Memory B cell (primary cell): ENCODE data around the gene PAX5.
A peak's percentile ranks its signal among the peaks of the same experiment; 100 is the strongest.

Experiments used
- ATAC-seq: fragments of 150-1000 bp; cut with Tn5 transposase; 2 replicates; pipeline ENCODE4 v1.10.0; 2021; ENCODE audit warnings: low read depth, mild to moderate bottlenecking, moderate library complexity
- DNase-seq, 2 donors: peaks; one replicate each; pipeline ENCODE4 v3.0.0; 2022; ENCODE audit warnings: low spot score in 2 of 2
- H3K27ac Mint-ChIP-seq: one replicate; pipeline ENCODE4 v1.8.0; 2022; ENCODE audit warnings: mild to moderate bottlenecking, moderate library complexity, mixed read lengths
- H3K27me3 Mint-ChIP-seq: one replicate; pipeline ENCODE4 v1.8.0; 2022; ENCODE audit warnings: mixed read lengths
- H3K36me3 Mint-ChIP-seq: one replicate; pipeline ENCODE4 v1.8.0; 2022; ENCODE audit warnings: mild to moderate bottlenecking, mixed read lengths
- H3K4me1 Mint-ChIP-seq: one replicate; pipeline ENCODE4 v1.8.0; 2022; ENCODE audit warnings: mixed read lengths
- H3K4me3 Mint-ChIP-seq: one replicate; pipeline ENCODE4 v1.8.0; 2022; ENCODE audit warnings: mild to moderate bottlenecking, moderate library complexity, mixed read lengths
- H3K9me3 Mint-ChIP-seq: one replicate; pipeline ENCODE4 v1.8.0; 2022; ENCODE audit warnings: mixed read lengths

Gene PAX5

GRCh38 chr9:36939214-36939613 lies 94.9 kb downstream of the PAX5 start:
- H3K9me3 Mint-ChIP-seq, result no peaks in the 10 kb centered on the region
- no peaks in the 10 kb centered on the region for H3K27me3 Mint-ChIP-seq
- DNase-seq (no peak), ATAC-seq (no peak)
- H3K36me3 Mint-ChIP-seq, result peaks cover 38% of the 10 kb centered on the region
- peak overlapping the region; percentile 24 for H3K4me3 Mint-ChIP-seq
- peak overlapping the region; percentile 84 for H3K27ac Mint-ChIP-seq
- peaks cover 74% of the 10 kb centered on the region for H3K4me1 Mint-ChIP-seq

DNA sequence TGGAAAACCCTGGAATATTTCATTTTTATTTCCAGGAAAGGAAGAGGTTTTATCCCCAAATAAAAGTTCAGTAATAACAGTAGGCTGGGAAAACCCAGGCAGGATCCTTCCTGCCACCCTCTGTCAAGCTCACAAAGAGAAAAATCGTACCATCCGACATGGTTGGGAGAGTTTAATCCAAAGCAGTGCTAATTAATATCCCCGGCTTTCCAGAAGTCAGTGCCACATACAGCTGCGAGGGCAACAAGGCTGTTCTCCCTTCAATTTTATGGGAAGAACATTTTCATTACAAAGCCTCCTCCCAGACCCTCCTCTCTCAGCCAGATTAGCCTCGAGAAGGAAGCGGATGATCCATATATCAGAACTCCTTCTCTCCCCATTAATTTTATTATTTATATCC lies 95.5 kb downstream of the PAX5 start:
- H3K27me3 Mint-ChIP-seq, result no peaks in the 10 kb centered on the region
- no peak for DNase-seq
- no peak for ATAC-seq
- H3K27ac Mint-ChIP-seq, result peak overlapping the region; percentile 84
- H3K4me3 Mint-ChIP-seq, result peak overlapping the region; percentile 55
- H3K4me1 Mint-ChIP-seq, result peaks cover 77% of the 10 kb centered on the region
- H3K36me3 Mint-ChIP-seq, result peaks cover 41% of the 10 kb centered on the region
- no peaks in the 10 kb centered on the region for H3K9me3 Mint-ChIP-seq

GRCh38 chr9:36937951-36938350 lies 96.1 kb downstream of the PAX5 start:
- Mint-ChIP-seq H3K36me3 (peaks cover 41% of the 10 kb centered on the region), H3K4me1 (peaks cover 74% of the 10 kb centered on the region), H3K4me3 (peak overlapping the region; percentile 50), H3K9me3 (no peaks in the 10 kb centered on the region), H3K27ac (peak overlapping the region; percentile 84), H3K27me3 (no peaks in the 10 kb centered on the region)
- DNase-seq (no peak), ATAC-seq (peak; percentile 60)

DNA sequence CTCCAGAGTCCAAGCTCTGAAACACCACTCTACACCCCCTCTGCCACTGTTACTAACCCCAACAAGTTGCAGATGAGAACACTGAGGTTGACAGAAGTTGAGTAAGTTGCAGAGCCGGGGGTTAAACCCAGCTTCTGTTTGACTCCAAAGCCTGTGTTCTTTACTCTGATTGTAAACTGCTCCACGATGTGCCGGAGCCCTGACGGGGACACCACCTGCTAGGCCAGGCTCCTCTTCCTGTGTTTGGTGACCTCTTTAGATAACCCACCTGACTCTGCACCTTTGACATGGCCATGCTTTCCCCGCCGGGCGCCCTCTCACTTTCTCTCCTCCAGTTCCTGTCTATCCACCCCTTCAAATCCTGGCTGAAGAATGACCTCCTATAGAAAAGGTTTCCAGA lies 96.7 kb downstream of the PAX5 start:
- ATAC-seq (no peak), DNase-seq (no peak)
- H3K36me3 Mint-ChIP-seq, result peaks cover 45% of the 10 kb centered on the region
- H3K27ac Mint-ChIP-seq, result peak overlapping the region; percentile 84
- no peaks in the 10 kb centered on the region for H3K27me3 Mint-ChIP-seq
- H3K4me3 Mint-ChIP-seq, result peak overlapping the region; percentile 50
- peaks cover under 1% of the 10 kb centered on the region for H3K9me3 Mint-ChIP-seq
- H3K4me1 Mint-ChIP-seq, result peaks cover 73% of the 10 kb centered on the region

DNA sequence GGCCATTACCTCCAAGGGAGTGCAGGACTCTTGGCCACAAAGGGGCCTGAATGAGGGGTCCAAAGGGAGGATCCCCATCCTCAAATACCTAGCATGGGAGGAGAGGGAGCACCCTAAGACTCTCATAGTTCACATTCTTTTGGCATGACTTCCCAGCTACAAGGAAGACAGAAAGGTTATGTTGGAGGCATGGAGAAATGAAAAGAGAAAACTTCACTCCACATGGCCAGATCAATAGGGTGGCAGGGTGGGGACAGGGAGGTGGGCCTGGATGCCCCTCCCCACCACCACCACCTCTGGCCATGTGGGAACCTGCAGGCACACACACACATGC lies 97.6 kb downstream of the PAX5 start:
- H3K9me3 Mint-ChIP-seq, result peaks cover 3% of the 10 kb centered on the region
- ATAC-seq (no peak), DNase-seq (no peak)
- H3K36me3 Mint-ChIP-seq, result peaks cover 48% of the 10 kb centered on the region
- peak overlapping the region; percentile 11 for H3K4me3 Mint-ChIP-seq
- H3K27ac Mint-ChIP-seq, result no peak overlapping the region
- no peaks in the 10 kb centered on the region for H3K27me3 Mint-ChIP-seq
- H3K4me1 Mint-ChIP-seq, result peaks cover 74% of the 10 kb centered on the region

DNA sequence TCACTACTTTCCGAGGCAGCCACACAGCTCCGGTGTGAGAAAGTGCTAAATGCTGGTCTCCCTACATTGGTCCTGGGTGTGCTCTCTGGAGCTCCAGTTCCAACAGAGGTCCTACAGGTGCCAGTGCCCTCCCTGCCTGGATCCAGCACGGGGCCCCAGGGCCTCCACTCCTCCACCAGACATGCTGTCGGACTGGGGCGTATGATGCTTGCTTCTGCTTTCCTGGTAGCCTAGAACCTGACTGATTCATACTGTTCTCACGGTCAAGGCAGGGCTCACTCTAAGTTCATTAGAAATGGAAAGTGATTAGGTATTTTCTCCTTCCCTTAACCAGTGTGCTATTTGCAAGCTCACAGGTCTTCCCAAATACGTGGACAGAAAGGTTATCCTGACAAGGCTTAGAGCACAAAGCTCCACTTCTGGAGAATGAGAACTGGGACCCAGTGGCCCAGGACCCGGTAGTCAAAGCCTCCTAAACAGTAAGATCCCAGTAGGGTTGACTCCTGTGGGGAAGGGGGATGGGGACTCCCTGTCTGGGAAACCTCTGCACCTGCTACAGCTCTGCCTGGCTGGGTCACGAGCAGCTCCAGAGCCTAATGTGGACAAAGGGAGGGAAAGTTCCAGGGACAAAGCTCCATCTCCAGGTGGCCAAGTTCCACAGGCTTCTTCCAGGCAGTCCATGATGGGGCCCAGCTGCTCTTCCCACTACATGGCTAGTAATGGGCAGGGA lies 98.1 kb downstream of the PAX5 start:
- H3K4me1 Mint-ChIP-seq, result peaks cover 68% of the 10 kb centered on the region
- ATAC-seq (peak; percentile 67), DNase-seq (no peak)
- peaks cover 47% of the 10 kb centered on the region for H3K36me3 Mint-ChIP-seq
- peak overlapping the region; percentile 73 for H3K27ac Mint-ChIP-seq
- peak overlapping the region; percentile 49 for H3K4me3 Mint-ChIP-seq
- peaks cover 3% of the 10 kb centered on the region for H3K9me3 Mint-ChIP-seq
- H3K27me3 Mint-ChIP-seq, result no peaks in the 10 kb centered on the region

- peaks cover 3% of the 10 kb centered on the region for H3K9me3 Mint-ChIP-seq
- peaks cover 45% of the 10 kb centered on the region for H3K36me3 Mint-ChIP-seq
- H3K4me3 Mint-ChIP-seq, result no peak overlapping the region
- no peaks in the 10 kb centered on the region for H3K27me3 Mint-ChIP-seq
- peak overlapping the region; percentile 73 for H3K27ac Mint-ChIP-seq
- H3K4me1 Mint-ChIP-seq, result peaks cover 64% of the 10 kb centered on the region
- ATAC-seq (no peak), DNase-seq (no peak)
These were observed 98.7 kb downstream of the PAX5 start for GRCh38 chr9:36935332-36935731.

DNA sequence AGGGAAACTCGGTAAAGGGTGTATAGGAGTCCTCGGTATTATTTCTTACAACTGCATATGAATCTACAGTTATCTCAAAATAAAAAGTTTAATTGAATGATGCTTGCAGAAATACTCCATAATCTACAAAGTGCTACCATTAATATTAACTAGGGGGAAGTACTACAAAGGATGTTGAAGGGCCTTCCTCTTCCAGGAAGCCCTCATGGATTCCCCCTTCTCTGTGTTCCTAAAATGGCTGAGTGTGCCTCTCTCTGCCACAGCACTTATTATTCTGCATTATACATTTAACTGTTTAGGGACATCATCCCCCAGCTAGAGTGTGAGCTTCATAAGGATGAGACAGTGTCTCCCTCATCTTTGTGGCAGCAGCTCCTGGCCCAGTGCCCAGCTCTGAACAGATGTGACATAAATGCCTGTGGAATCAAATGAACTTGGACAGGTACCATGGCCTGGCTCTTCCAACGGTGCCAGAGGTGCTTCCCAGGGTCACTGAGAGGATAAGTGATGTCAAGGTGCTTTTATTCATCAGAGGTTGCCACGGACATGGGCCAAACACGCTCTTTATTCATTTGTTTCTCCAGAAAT lies 99.5 kb downstream of the PAX5 start:
- H3K27me3 Mint-ChIP-seq, result no peaks in the 10 kb centered on the region
- H3K36me3 Mint-ChIP-seq, result peaks cover 44% of the 10 kb centered on the region
- H3K4me3 Mint-ChIP-seq, result no peak overlapping the region
- no peak for DNase-seq
- H3K4me1 Mint-ChIP-seq, result peaks cover 62% of the 10 kb centered on the region
- H3K27ac Mint-ChIP-seq, result peak overlapping the region; percentile 79
- H3K9me3 Mint-ChIP-seq, result peaks cover 3% of the 10 kb centered on the region
- ATAC-seq, result no peak

- H3K36me3 Mint-ChIP-seq, result peaks cover 45% of the 10 kb centered on the region
- H3K9me3 Mint-ChIP-seq, result peaks cover 3% of the 10 kb centered on the region
- H3K4me3 Mint-ChIP-seq, result no peak overlapping the region
- ATAC-seq (no peak), DNase-seq (no peak)
- peaks cover 62% of the 10 kb centered on the region for H3K4me1 Mint-ChIP-seq
- H3K27me3 Mint-ChIP-seq, result no peaks in the 10 kb centered on the region
- peak overlapping the region; percentile 79 for H3K27ac Mint-ChIP-seq
These were observed 100.3 kb downstream of the PAX5 start for GRCh38 chr9:36933676-36934215.

- Mint-ChIP-seq H3K27me3 (no peaks in the 10 kb centered on the region), H3K4me3 (no peak overlapping the region), H3K36me3 (peaks cover 48% of the 10 kb centered on the region), H3K9me3 (peaks cover 3% of the 10 kb centered on the region), H3K4me1 (peaks cover 56% of the 10 kb centered on the region), H3K27ac (peak overlapping the region; percentile 78)
- ATAC-seq (no peak), DNase-seq (no peak)
These were observed 101.9 kb downstream of the PAX5 start for GRCh38 chr9:36932198-36932597.

DNA sequence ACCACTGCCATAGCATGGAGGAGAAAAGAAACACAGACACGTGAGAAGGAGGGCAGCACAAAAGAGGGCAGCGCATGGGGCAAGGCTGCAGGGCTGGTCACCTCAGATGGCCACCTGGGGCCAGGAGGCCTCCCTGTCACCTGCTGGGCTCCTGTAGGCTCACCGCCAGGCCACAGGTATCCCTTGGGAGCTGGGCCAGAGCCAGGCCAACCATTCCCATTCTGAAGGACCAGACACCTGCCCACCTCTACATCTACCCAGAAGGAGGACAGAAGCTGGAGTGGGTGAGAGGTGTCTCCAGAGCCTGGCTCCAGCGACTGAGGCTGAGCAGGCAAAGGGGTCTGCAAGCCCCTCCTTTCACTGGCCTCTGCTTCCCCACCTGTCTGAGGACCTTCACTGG lies 103.1 kb downstream of the PAX5 start:
- H3K27me3 Mint-ChIP-seq, result no peaks in the 10 kb centered on the region
- peak overlapping the region; percentile 28 for H3K27ac Mint-ChIP-seq
- peaks cover 48% of the 10 kb centered on the region for H3K36me3 Mint-ChIP-seq
- H3K9me3 Mint-ChIP-seq, result peaks cover 3% of the 10 kb centered on the region
- DNase-seq (no peak), ATAC-seq (no peak)
- no peak overlapping the region for H3K4me3 Mint-ChIP-seq
- peaks cover 48% of the 10 kb centered on the region for H3K4me1 Mint-ChIP-seq

- Mint-ChIP-seq H3K27me3 (no peaks in the 10 kb centered on the region), H3K4me1 (peaks cover 49% of the 10 kb centered on the region), H3K9me3 (peaks cover 3% of the 10 kb centered on the region), H3K27ac (peak overlapping the region; percentile 90), H3K36me3 (peaks cover 52% of the 10 kb centered on the region), H3K4me3 (no peak overlapping the region)
- no peak for DNase-seq
- no peak for ATAC-seq
These were observed 104.8 kb downstream of the PAX5 start for GRCh38 chr9:36929350-36929675.

- DNase-seq (no peak), ATAC-seq (peak; percentile 75)
- H3K27ac Mint-ChIP-seq, result peak overlapping the region; percentile 90
- peaks cover 3% of the 10 kb centered on the region for H3K9me3 Mint-ChIP-seq
- no peaks in the 10 kb centered on the region for H3K27me3 Mint-ChIP-seq
- H3K4me3 Mint-ChIP-seq, result peak overlapping the region; percentile 38
- peaks cover 50% of the 10 kb centered on the region for H3K4me1 Mint-ChIP-seq
- peaks cover 54% of the 10 kb centered on the region for H3K36me3 Mint-ChIP-seq
These were observed 105.3 kb downstream of the PAX5 start for GRCh38 chr9:36928670-36929349.

DNA sequence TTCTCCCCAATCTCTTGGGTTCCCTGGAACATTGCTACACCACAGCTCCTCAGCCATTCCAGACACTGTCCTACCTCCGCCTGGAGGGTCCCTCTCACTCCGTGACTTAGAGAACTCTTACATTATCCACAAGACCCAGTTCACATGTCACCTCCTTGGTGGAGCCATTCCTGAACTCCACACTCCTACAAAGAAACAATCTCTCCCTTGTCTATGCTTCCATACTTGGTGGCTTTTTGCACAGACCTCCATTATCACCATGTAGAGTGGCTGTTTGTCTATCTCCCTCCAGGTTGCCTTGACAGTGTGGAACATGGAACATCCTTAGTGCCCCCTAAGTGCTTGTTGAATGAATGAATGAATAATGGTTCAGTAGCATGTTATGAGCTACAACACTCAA lies 105.9 kb downstream of the PAX5 start:
- DNase-seq, result no peak
- no peak for ATAC-seq
- peaks cover 48% of the 10 kb centered on the region for H3K4me1 Mint-ChIP-seq
- H3K9me3 Mint-ChIP-seq, result peaks cover 3% of the 10 kb centered on the region
- peak overlapping the region; percentile 90 for H3K27ac Mint-ChIP-seq
- H3K36me3 Mint-ChIP-seq, result peaks cover 53% of the 10 kb centered on the region
- no peak overlapping the region for H3K4me3 Mint-ChIP-seq
- no peaks in the 10 kb centered on the region for H3K27me3 Mint-ChIP-seq
